ENCODE measurements around the gene APOA1. TPM values are rescaled to one million over a fixed set of nuclear protein-coding genes. Genes with fewer than 3 reads are reported as not detected.
"Not testable (repeated sequence)": the region's sequence is repeated elsewhere in the genome, so short reads cannot be mapped to it uniquely, and the experiment has no call there.

APOA1 gene
- polyA plus RNA-seq, 3 donors, result 79.4 to 134 (median 123) TPM

DNA sequence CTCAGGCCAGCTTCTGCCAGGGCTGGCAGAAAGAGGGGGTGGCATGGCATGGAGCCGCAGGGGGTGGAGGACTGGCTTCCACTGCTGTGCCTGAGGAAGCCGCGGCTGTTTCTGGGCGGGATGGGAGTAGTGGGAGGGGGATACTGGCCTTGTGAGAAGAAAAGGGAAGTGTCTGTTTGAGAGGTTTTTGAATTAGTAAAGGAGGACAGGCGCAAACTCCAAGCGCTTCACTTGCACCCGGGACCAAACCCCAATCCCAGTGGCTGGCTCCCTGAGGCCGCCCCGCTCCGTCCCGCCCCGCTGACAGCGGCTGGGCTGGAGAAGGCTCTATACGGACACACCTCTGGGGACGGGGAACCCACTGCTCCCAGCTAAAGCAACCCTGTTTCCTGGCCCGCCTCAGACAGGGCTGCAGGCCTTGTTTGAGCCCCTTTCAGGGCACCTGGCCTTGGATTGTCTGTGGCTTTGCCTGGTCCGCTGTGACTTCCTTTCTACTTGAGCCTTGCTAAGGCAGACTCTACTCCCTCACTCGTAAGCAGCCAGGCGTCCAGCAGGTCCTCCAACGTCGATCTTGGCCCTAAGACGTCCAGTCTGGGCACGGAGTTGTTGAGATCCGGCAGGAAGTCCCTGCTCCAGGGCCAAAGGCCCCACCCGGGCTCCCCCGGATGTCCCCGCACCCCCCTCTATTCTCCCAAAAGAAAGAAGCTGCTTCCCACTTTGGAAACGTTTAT lies 2.2 kb downstream of the APOA1 start:
- DNase-seq (ENCODE audit: low read depth in 3 of 3, low spot score in 2 of 3), result no peak

DNA sequence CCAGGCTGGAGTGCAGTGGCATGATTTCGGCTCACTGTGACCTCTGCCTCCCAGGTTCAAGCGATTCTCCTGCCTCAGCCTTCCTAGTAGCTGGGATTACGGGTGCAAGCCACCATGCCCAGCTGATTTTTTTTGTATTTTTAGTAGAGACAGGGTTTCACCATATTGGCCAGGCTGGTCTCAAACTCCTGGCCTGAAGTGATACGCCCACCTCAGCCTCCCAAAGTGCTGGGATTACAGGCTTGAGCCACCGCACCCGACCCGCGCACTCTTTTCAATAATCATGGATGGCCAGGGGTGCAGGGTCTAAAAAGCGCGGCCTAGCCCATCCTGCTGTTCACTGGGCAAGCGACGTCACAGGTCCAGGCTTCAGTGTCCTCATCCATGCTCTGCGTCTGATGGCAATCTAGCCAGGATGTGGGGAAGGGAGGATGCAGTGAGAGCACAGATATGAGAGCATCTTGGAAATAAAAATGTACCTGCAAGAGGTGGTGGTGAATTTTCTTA lies 2.8 kb downstream of the APOA1 start:
- not testable (repeated sequence) for DNase-seq (ENCODE audit: low read depth in 3 of 3, low spot score in 2 of 3)

DNA sequence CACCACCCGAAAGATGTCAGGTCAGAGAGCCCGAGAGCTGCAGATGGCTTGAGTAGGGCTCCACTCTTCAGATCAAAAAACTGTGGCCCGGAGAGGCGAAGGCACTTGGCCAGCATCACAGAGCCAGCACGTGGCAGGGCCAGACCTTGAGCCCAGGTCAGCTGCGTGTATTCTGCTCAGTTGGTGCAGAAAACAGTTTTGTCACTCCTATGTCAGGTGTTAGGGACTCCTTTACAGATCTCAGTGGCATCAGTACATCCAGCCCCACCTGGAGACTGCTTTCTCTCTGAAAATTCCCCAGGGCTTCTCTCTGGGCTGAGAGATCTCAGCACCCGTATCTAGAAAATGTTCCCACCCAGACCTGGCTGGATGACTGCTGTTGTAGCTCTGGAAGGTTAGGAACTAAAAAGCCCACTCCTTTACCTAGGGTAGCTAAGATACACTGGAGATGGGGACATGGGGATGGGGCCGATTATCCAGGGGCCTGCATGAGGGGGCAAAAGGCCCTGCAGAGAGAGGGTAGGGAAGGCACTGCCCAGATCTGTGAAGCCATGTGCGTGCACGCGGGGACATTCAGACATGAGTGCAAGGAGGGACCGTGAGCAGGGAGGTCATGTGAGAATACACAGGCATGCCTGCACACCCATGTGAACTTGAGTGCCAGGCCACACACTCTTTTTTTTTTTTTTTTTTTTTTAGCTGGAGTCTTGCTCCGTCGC lies 3.4 kb downstream of the APOA1 start:
- DNase-seq (ENCODE audit: low read depth in 3 of 3, low spot score in 2 of 3), result no peak

DNA sequence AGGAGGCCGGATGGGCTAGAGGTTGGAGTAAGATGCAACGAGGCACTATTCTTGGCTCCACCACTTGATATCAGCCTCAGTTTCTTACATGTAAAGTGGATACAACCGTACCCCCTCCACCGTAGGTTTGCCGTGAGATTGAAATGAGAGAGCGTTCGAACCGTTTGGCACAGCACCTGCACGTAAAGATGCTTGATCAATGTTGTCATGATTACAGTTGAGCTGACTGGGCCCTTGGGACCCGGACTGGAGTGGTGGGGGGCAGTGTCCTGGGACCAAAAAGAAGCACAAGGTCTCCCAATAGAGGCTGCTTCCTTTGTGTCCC lies 4.0 kb downstream of the APOA1 start:
- no peak for DNase-seq (ENCODE audit: low read depth in 3 of 3, low spot score in 2 of 3)

DNA sequence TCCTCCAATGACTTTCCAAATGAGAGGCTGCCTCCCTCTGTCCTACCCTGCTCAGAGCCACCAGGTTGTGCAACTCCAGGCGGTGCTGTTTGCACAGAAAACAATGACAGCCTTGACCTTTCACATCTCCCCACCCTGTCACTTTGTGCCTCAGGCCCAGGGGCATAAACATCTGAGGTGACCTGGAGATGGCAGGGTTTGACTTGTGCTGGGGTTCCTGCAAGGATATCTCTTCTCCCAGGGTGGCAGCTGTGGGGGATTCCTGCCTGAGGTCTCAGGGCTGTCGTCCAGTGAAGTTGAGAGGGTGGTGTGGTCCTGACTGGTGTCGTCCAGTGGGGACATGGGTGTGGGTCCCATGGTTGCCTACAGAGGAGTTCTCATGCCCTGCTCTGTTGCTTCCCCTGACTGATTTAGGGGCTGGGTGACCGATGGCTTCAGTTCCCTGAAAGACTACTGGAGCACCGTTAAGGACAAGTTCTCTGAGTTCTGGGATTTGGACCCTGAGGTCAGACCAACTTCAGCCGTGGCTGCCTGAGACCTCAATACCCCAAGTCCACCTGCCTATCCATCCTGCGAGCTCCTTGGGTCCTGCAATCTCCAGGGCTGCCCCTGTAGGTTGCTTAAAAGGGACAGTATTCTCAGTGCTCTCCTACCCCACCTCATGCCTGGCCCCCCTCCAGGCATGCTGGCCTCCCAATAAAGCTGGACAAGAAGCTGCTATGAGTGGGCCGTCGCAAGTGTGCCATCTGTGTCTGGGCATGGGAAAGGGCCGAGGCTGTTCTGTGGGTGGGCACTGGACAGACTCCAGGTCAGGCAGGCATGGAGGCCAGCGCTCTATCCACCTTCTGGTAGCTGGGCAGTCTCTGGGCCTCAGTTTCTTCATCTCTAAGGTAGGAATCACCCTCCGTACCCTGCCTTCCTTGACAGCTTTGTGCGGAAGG lies 4.8 kb downstream of the APOA1 start:
- DNase-seq (ENCODE audit: low read depth in 3 of 3, low spot score in 2 of 3), result no peak

DNA sequence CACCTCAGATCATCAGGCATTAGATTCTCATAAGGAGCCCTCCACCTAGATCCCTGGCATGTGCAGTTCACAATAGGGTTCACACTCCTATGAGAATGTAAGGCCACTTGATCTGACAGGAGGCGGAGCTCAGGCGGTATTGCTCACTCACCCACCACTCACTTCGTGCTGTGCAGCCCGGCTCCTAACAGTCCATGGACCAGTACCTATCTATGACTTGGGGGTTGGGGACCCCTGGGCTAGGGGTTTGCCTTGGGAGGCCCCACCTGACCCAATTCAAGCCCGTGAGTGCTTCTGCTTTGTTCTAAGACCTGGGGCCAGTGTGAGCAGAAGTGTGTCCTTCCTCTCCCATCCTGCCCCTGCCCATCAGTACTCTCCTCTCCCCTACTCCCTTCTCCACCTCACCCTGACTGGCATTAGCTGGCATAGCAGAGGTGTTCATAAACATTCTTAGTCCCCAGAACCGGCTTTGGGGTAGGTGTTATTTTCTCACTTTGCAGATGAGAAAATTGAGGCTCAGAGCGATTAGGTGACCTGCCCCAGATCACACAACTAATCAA lies 5.6 kb downstream of the APOA1 start:
- no peak for DNase-seq (ENCODE audit: low read depth in 3 of 3, low spot score in 2 of 3)

DNA sequence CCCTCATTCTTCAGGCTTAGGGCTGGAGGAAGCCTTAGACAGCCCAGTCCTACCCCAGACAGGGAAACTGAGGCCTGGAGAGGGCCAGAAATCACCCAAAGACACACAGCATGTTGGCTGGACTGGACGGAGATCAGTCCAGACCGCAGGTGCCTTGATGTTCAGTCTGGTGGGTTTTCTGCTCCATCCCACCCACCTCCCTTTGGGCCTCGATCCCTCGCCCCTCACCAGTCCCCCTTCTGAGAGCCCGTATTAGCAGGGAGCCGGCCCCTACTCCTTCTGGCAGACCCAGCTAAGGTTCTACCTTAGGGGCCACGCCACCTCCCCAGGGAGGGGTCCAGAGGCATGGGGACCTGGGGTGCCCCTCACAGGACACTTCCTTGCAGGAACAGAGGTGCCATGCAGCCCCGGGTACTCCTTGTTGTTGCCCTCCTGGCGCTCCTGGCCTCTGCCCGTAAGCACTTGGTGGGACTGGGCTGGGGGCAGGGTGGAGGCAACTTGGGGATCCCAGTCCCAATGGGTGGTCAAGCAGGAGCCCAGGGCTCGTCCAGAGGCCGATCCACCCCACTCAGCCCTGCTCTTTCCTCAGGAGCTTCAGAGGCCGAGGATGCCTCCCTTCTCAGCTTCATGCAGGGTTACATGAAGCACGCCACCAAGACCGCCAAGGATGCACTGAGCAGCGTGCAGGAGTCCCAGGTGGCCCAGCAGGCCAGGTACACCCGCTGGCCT lies 7.1 kb downstream of the APOA1 start:
- DNase-seq (ENCODE audit: low read depth in 3 of 3, low spot score in 2 of 3), result no peak

DNA sequence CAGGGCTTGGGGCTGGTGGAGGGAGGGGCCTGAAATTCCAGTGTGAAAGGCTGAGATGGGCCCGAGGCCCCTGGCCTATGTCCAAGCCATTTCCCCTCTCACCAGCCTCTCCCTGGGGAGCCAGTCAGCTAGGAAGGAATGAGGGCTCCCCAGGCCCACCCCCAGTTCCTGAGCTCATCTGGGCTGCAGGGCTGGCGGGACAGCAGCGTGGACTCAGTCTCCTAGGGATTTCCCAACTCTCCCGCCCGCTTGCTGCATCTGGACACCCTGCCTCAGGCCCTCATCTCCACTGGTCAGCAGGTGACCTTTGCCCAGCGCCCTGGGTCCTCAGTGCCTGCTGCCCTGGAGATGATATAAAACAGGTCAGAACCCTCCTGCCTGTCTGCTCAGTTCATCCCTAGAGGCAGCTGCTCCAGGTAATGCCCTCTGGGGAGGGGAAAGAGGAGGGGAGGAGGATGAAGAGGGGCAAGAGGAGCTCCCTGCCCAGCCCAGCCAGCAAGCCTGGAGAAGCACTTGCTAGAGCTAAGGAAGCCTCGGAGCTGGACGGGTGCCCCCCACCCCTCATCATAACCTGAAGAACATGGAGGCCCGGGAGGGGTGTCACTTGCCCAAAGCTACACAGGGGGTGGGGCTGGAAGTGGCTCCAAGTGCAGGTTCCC lies 7.8 kb downstream of the APOA1 start, which contains the start of gene APOC3:
Gene APOC3 (plus strand): TSS at position 383 of the 659 bp plus-strand sequence. CDS start 676 bp downstream, outside the sequence.
- DNase-seq (ENCODE audit: low read depth in 3 of 3, low spot score in 2 of 3), result no peak

DNA sequence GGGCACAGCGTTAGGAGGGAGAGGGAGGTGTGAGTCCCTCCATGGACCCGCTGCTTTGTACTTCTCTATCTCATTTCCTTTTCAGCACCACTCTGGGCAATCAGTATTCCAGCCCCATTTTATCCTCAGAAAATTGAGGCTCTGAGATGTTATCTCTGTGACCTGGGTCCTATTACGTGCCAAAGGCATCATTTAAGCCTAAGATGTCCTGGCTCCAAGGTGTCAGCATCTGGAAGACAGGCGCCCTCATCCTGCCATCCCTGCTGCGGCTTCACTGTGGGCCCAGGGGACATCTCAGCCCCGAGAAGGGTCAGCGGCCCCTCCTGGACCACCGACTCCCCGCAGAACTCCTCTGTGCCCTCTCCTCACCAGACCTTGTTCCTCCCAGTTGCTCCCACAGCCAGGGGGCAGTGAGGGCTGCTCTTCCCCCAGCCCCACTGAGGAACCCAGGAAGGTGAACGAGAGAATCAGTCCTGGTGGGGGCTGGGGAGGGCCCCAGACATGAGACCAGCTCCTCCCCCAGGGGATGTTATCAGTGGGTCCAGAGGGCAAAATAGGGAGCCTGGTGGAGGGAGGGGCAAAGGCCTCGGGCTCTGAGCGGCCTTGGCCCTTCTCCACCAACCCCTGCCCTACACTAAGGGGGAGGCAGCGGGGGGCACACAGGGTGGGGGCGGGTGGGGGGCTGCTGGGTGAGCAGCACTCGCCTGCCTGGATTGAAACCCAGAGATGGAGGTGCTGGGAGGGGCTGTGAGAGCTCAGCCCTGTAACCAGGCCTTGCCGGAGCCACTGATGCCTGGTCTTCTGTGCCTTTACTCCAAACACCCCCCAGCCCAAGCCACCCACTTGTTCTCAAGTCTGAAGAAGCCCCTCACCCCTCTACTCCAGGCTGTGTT lies 8.5 kb downstream of the APOA1 start:
- no peak for DNase-seq (ENCODE audit: low read depth in 3 of 3, low spot score in 2 of 3)

DNA sequence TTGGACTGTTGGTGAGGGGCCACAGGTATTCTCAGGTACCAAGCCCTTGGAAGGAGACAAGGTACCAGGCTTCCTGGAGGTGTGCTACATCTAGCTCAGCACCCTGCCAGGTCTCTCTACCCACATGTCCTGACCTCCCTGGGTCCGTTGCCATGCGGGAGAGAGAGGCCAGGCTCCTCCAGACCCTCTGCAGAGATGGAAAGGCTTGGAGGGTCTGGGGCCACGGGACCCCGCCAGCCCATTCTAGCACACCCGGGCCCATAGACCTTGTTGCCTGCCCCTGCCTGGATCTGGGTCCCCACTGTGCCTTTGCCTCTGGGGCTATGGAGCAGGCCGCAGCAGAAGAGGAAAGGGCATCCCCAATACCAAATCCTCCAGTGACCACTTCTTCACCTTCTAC lies 10.0 kb downstream of the APOA1 start:
- DNase-seq (ENCODE audit: low read depth in 3 of 3, low spot score in 2 of 3), result no peak

DNA sequence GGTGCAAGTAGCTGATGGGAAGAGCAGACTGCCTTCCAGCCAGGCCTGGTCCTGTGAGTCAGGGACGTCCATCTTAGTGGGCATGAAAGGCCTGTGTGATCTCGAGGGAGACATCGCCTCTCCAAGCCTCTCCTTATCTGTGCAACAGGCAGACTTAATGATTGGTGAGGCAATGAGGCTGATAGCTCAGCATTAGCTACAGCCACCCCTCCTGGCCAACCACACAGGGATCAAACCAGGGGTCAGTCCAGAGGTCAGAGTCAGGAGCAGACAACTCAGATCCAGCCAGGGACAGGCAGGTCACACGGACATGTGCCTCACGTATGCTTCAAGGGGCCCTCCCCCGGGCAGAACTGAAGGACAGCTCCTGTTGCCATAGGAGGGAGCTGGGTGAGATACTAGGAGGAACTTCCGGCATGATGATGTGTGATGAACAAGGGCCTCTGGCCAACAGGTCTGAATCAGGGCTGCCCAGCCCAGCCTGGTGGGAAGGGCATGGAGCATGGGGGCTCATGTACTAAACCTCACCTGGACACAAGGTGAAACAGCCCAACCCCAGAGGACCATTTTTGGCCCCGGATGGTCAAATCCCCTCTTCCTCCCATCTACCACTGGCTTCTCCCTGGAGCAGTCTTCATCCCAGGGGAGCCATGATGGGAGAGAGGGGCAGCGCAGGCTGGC lies 10.5 kb downstream of the APOA1 start:
- no peak for DNase-seq (ENCODE audit: low read depth in 3 of 3, low spot score in 2 of 3)

DNA sequence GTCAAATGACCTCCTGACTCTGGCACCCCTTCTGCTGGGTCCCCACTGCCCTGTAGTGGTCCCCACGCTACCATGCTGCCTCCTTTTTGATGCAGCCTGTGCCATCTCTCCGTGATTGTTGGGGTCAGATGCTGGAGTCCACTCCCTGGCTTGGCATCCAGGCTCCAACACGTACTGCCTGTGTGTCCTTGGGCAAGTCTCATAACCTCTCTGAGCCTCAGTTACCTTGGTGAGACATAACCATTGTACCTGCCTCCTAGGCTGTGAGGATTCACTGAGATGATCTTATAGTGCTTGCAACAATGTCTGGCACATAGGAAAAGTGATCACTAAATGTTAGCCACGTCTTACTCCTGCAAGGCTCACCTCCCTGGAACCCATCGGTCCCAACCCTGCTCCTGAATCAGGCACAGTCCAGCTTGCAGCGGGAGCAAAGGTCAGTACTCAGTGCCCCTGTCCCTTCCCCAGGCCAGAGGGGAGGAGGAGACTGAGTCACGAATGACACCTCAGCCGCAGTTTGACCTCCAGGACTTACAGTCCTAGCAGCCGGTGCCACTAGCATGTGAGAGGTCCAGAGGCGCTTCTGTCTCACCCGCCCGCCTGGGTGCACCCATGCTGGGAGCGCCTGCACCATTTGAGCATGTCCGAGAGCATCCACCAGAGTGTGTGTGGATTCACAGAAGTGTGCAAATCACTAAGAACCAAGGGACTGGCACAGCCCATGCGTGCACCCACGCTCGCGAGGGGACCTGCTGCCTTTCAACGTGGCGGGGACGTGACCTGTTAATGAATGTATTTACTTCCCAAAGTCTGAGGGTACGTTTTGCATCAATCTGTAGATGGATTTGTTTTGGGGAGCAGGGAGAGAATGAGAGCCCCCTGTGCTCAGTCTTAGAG lies 11.3 kb downstream of the APOA1 start:
- no peak for DNase-seq (ENCODE audit: low read depth in 3 of 3, low spot score in 2 of 3)

DNA sequence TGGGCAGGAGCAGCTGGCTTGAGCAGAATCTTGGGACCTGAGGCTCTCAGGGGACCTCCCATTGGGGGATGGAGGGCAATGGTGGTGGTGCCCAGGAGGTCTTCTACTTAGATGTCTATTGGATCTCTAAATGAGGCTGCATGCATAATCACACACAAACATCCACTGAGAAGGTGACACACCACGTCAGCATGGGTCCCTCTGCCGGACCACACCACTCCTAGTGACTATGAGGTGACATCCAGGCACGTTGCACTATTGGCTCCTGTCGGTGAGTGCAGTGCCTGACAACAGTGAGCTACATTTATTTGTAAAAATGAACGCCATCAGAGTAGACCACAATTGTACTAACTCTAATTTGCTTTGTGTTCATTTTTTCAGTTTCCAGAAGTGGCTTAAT lies 12.0 kb downstream of the APOA1 start:
- no peak for DNase-seq (ENCODE audit: low read depth in 3 of 3, low spot score in 2 of 3)

DNA sequence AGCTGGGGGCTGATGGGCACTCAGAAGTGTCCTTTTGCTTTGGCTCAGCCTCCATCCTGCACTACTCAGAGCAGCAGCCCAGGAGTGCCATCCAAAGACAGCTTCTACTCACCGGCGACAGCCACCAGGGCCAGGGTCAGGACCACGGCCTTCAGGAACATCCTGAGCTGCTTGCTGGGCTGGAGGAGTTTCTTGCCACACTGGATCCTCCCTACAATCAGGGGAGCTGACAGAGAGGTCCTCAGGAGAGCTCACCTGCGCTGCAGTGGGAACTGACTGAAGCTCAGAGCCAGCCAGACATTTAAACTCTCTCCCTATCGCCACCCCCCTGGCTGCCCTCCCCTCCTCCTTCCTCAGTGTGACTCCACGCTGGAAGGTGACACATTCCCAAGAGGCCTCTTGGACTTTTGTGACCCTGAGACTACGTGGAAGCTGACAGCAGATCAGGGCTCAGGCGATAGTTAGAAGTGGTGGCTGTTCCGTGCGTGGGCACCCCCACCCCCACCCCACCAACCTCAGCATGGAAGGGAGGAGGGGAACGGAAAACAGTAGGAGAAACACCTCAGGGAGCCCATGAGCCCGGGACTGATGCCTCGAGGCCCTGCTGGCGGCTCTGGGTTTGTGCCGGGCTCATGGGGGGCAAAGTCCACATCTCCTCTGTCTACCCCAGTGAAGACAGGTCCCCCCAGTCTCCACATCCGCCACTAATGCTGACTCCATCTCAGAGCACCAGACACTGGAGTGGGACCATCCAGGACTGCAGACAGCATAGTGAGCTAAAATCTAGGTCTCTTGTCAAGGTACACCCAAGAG lies 14.2 kb downstream of the APOA1 start, which contains the start of gene APOA4:
Gene APOA4 (minus strand): TSS at position 274 of the 813 bp plus-strand sequence. CDS start 113 bp downstream, at position 161.
- DNase-seq (ENCODE audit: low read depth in 3 of 3, low spot score in 2 of 3), result no peak

DNA sequence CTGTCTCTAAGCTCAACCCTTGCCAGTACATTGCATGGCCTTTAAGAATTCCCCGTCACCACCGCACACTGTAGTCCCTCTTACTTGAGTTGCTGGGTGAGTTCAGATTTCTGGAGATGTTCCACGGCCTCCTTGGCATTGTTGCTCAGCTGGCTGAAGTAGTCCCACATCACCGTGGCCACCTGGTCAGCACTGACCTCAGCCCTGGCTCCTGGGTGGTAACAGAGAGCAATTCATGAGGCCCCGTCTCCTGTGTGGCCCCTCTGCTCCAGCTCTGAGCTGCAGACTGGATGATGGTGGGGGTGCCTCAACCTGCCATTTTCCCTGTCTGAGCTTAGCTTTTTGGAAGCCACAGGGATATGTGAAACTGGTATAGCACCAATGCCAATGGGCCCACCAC lies 14.8 kb downstream of the APOA1 start:
- no peak for DNase-seq (ENCODE audit: low read depth in 3 of 3, low spot score in 2 of 3)

Measured in right renal cortex interstitium (tissue), 3 donors.